CD4-positive, alpha-beta T cell treated with Interleukin-10 for 1 hour (primary cell): Measurements from ENCODE around the gene FN1.
"Not testable (repeated sequence)": the region's sequence is repeated elsewhere in the genome, so short reads cannot be mapped to it uniquely, and the experiment has no call there.

Source experiments
- DNase-seq: peaks from one replicate; pipeline ENCODE4 v3.0.0-alpha.2; 2020

The FN1 gene

GRCh38 chr2:215363461-215364156, 72.3 kb downstream of the FN1 start:
- no peak for DNase-seq

GRCh38 chr2:215363039-215363438, 72.8 kb downstream of the FN1 start:
- DNase-seq: no peak

- no peak for DNase-seq
Measured at GRCh38 chr2:215362562-215362904, 73.3 kb downstream of the FN1 start.

DNA sequence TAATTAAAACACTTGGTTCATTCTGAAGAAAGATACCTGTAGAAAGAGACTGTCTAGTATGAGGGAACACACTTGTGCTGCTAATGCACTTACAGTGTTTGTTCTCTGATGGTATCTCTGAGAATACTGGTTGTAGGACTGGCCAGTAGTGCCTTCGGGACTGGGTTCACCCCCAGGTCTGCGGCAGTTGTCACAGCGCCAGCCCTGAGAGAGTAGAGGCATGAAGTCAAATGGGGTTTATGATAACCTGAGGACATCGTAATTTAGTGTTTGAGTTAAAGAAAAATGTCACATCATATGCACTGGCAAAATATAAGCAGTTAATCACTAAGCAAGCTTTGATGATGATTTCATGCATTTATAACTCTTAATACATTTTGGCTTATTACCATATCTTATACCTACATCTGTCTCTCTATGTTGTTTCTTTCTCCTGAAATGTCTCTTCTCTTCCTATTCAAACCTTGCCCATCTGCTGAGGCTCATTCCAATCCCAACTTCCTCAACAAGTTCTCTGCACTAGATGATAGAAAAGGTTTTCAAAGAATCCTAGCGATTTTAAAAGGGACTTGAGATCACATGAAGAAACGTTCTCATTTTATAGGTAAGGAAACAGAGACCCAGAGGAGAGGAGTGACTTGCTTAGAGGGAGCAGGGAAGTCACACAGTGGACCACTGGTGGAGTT, 73.8 kb downstream of the FN1 start:
- no peak for DNase-seq

- DNase-seq: no peak
Measured at GRCh38 chr2:215361211-215361875, 74.5 kb downstream of the FN1 start.

DNA sequence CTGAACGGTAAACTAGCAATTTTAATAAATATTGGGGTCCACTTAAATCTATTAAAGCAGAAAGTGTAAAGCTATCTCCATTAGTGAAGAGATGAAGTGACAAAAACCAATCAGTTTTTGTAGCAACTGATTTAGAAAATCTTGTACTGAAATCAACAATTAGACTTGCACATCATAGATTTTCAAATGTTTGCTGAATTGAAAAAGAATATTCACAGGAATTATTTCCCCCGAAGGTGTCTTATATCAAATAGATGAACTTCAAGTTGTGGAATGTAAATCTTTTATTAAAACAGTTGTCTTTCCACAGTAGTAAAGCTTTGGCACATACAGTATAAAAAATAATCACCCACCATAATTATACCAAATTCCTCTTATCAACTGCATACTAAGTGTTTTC, 75.3 kb downstream of the FN1 start:
- no peak for DNase-seq

DNA sequence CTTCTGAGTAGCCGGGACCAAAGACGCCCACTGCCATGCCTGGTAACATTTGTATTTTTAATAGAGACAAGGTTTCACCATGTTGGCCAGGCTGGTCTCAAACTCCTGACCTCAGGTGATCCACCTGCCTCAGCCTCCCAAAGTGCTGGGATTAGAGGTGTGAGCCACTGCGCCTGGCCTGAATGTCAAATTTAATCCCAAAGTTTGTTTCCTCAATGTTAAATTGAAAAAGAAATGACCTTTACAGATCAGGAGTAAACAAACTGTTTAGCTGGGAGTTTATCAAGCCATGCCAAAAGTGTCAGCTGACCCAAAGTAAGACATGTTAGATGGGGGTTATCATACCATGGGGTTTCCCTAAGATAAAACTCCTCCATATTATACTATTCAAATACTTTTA, 75.8 kb downstream of the FN1 start:
- DNase-seq: not testable (repeated sequence)

- DNase-seq: no peak
Measured at GRCh38 chr2:215359576-215359922, 76.3 kb downstream of the FN1 start.

DNA sequence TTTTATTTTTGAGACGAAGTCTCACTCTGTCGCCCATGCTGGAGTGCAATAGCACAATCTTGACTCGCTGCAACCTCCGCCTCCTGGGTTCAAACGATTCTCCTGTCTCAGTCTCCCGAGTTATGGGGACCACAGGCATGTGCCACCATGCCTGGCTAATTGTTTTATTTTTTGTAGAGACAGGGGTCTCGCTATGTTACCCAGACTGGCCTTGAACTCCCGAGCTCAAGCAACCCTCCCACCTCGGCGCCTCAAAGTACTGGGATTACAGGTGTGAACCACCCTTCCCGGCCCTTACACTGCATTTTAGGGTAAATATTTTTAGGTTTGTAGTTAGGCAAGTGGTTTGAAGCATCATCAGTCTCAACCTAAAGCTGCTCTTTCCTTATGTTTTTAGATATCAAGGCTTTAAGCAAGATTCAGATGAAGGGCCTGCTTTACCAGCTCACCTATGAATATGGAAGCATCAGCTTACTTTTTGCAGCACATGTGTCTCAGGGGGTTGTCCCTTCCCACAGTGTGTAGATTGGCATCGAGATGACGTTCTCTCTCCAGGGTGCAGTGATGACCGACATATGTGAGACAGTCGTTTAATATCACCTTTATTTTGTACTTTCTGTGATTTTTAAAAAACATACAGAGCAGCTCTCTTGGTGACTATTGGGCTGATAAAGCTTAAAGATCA, 76.8 kb downstream of the FN1 start:
- DNase-seq: no peak

- no peak for DNase-seq
Measured at GRCh38 chr2:215358312-215358845, 77.5 kb downstream of the FN1 start.

DNA sequence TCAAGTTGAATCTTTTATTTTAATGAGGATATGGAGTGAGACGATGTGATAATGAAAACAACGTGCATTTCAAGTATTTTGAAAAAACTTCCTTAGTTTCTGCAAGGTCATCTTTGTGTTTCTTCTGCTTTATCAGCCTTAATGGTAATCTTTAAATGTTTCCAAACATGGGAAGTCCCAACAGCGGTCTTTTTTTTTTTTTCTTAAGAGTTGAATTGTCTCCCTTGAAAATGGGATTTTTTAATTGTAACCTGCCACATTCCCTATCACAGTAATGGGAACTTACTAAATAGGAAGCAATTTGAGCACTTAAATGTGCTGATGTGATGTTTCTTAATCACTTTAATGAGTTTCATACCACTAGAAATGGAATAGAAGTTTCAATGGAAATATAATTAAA, 78.2 kb downstream of the FN1 start:
- no peak for DNase-seq

DNA sequence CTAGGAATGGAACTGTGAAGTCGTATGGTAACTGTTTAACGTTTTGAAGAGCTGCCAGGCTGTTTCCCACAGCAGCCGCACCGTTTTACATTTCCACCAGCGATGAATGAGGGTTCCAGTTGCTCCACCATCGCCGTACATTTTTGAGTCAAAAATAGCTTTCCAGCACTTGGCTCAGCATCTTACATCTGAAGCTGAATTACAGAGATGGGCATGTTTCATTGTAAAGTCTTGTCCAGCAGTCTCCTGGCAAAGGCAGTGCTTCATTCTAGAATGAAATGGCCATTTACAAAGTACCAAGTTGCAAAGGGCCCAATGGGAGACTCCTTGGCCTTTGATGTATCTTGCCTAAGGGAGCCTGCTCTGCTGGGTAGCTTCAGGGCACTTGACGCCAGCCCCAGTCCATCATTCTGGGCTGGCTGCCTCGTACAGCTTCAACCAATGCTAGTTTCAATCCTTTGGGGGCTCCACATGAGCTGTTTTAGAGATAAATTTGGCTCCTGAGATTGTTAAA, 78.9 kb downstream of the FN1 start:
- no peak for DNase-seq

GRCh38 chr2:215356334-215356947, 79.4 kb downstream of the FN1 start:
- DNase-seq: no peak

GRCh38 chr2:215355801-215356200, 80.1 kb downstream of the FN1 start:
- no peak for DNase-seq

GRCh38 chr2:215354771-215355695, 80.8 kb downstream of the FN1 start:
- DNase-seq: no peak

DNA sequence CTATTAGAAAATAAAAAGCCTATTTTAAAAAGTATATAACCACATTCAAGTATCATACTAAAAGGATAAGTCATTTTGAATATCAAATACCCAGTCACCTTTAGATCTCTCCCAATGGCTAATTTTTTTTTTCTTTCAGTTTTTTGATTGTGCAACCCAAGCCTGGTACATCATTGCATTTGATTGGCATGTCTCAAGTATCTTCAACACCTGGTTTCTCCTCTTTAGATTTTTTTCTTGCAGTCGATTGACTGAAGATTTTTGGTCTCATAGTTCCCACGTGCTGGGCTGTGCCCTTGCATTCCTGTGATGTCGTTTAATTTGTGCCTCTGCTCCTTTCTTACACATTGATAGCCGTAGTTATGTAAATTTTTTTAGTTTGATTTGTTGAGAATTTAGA, 83.3 kb downstream of the FN1 start:
- no peak for DNase-seq

- DNase-seq: no peak
Measured at GRCh38 chr2:215347878-215348277, 88.0 kb downstream of the FN1 start.

DNA sequence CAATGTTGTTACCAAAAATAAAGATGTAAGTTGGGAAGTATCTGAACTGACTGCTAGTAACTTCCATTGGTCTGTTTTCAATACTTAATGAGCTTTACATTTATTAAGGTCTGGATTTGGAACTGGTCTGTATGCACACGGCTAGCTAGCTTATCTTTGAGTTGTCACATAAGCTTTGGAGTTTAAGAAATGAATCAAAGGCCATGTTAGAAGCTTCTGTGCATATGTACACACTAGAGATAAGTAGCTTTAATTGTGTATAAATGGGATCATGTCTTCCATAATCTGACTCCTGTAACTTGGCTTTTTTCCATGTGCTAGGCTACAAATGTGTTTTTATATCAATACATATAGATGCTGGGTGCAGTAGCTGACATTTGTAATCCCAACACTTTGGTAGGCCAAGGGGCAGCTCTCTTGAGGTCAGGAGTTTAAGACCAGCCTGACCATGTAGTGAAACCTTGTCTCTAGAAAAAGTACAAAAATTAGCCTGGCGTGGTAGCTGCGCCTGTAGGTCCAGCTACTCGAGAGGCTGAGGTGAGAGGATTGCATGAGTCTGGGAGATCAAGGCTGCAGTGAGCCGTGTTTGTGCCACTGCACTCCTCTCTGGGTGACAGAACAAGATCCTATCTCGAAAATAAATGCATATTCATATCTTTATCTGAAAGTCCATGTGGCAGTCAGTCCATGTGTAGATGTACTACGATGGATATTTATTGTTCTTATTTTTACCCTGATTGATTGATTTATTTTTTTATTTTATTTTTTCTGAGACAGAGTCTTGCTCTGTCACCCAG, 96.8 kb downstream of the FN1 start:
- no peak for DNase-seq

GRCh38 chr2:215332872-215333595, 102.8 kb downstream of the FN1 start:
- no peak for DNase-seq

- DNase-seq: no peak
Measured at GRCh38 chr2:215328066-215328465, 107.8 kb downstream of the FN1 start.
